Stimulated activated CD8-positive, alpha-beta memory T cell treated with anti-CD3 and anti-CD28 coated beads, Interleukin-12 subunit alpha, Interleukin-12 subunit beta, amount 100 ng/mL, for 4 hours (primary cell): ENCODE results near the gene ASB6.
"Not testable (repeated sequence)": the region's sequence is repeated elsewhere in the genome, so short reads cannot be mapped to it uniquely, and the experiment has no call there.

Source experiments
- DNase-seq: peaks from one replicate; pipeline ENCODE4 v3.0.0-alpha.2; 2020; ENCODE audit warnings: low read depth

Gene ASB6

DNA sequence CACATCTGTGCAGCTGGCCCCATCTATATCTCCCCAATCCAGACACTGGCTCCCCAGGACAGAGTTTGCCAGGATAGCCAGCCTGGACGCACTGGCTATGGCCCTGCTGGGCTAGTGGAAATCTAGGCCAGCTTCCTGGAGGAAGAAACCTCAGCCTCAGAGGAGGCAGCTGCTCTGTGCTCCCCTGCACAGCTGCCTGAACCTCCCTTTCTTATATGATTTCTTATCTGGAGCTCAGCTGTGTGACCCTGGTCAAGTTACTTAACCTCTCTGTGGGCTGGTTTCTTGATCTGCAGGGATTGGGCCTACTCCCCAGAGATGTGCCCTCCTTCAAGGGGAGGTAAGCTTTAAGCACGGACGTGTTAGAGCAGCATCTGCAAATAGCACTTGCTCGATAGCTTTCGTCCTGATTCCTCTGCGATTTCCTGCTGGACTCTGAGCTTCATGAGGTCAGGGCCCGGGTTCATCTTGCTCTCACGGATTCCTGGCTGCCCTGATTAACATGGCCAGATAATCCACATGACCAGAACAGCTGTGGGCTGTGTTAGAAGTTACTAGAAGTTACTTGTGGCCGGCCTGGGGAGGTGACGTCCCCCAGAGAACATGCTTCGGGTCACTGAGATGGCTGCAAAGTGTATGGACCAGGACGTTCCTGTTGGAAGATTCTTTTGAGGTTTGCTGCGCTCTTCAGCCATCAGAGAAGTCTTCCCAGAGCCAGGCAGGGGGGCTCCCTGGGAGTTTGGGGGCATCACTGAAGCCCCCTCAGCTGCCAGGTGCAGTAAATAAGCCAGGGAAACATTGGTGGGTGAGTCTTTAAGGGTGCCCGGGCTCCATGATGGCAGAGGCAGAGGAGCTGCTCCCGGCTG lies 35.6 kb downstream of the ASB6 start:
- DNase-seq: no peak

DNA sequence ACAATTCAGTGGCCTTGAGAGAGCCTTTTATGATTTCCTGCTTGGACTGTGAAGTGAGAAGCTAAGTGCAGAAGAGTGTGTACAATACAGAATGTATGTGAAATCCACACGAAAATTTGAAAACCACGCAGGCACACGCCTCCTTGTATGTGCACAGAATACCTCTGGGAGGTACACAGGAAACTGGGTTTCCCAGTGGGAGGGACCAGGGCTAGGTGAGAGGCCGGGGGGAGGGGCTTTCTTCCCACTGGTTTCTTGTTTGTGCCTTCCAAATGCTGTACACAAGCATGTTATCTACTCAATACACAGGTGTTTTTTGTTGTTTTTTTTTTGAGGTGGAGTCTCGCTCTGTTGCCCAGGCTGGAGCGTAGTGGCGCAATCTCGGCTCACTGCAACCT lies 37.2 kb downstream of the ASB6 start:
- no peak for DNase-seq

- no peak for DNase-seq
These were observed 37.7 kb downstream of the ASB6 start for GRCh38 chr9:129604056-129604765.

- DNase-seq: no peak
These were observed 39.1 kb downstream of the ASB6 start for GRCh38 chr9:129602598-129603415.

GRCh38 chr9:129601082-129601674 lies 40.8 kb downstream of the ASB6 start:
- no peak for DNase-seq

DNA sequence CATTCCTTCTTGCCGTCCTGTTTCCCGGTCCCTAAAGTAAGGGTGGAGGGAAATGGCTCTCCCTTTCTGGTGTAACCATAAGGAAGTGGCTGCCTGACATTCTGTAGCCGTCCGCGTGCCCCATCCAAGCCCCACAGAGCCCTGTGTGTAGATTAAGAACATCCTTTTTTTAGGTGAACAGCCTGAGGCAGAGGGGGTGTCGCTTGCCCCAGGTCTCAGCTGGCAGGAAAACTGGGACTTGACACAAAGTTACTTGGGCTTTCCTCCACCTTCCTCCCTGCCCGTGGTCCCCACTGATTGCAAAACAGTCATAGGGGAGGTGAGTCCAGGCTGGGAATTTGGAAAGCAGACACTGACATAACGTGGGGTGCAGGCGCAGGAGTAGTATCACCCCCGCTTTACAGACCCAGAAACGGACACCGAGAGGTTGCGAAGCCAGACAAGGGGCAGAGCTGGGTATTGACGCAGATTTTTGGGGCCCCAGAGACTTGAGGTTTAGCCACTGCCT lies 43.8 kb downstream of the ASB6 start:
- DNase-seq: no peak

GRCh38 chr9:129597355-129598088 lies 44.4 kb downstream of the ASB6 start:
- DNase-seq: no peak

DNA sequence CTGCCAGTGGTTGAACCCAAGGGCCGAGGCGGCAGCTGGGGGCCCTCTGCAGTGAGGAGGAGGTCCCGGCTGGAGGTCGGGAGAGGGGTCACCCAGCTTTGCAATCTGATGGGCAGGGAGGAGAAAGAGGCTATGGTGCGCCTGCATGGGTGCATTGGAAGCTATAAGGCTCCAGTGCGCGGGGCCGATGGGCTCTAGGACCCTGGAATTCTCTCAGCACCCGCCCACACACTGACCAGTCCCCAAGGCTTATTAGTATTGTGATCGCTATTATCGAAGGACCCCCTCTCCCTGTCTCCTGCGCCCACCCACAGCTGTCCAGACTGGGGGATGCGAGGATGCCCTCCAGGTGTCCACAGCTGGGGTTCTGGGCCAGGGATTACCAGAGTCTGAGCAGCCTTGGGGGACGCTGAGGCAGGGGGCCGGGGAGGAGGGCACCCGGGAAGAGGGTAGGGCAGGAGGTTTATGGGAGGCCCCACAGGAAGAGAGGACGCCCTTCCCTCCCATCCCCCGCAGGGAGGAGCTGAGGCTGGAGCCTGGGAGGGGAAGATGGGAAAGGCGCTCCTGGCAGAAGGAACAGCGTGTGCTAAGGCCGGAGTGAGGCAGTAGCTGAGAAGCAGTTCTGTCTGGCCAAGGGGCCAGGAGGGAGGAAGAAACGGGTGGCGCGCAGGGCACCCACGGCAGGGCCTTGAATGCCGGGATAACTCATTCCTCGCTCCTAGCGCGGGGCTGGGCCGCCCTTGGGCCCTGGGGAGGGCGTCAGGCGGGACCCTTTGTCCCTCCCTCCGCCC lies 45.2 kb downstream of the ASB6 start:
- DNase-seq: no peak

DNA sequence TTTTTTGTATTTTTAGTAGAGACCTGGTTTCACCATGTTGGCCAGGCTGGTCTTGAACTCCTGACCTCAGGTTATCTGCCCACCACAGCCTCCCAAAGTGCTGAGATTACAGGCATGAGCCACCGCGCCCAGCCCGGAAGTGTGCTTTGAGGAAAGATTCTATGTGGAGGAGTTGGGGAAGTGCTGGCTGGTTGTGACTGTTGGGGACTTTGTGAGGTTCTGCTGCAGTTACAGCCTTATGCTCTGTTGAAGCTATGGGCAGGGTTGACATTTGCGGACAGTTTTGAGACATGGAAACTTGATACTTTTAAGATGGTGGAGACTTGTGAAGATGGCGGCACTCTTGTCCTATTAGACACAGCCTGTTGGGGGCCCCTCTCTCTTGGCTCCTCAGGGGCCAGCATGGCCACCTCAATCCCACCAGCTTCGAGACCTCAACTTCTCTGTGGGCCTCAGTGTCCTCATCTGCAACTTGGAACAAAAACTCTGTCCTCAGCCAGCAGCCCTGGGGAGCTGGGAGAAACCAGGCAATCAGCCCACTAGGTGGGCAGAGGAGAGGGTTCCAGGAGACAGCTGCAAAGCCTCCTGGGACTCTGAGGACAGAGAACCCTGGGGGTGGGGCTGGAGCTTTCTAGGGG lies 45.9 kb downstream of the ASB6 start:
- DNase-seq: no peak

DNA sequence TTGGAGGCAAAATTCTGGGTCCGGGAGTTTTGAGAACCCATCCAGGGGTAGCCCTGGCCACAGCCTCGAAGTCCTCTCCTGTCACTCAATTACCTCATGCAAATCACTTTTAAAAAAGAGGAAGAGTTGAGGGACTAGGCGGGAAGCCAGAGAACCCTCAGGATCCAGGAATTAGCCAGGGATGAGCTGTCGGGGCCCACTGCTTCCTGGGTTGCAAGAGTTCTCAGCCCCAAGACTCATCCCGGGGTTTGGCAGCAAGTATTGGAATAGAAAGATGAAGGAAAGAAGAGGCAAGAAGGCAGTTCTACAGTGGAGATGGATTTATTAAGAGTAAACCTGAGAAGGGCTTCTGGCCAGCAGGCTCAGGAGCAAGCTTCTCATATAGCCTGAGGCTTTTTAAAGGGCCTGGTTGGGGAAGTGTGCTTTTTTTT lies 46.6 kb downstream of the ASB6 start:
- DNase-seq: no peak

GRCh38 chr9:129594632-129595031 lies 47.3 kb downstream of the ASB6 start:
- no peak for DNase-seq

DNA sequence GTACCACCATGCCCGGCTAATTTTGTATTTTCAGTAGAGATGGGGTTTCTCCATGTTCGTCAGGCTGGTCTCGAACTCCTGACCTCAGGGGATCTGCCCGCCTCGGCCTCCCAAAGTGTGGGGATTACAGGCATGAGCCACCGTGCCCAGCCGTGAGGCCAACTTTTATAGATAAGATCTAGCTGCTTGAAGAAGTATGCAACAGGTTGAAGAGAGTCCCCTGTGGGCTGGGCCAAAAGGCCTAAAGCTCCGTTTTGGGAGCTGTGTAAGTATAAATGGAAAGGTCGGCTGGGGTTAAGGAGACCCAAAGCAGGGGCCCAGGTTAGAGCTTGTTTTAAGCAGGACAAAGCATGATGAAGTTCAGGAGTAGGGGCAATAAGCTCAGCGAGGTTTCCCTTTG lies 49.2 kb downstream of the ASB6 start:
- DNase-seq: not testable (repeated sequence)

DNA sequence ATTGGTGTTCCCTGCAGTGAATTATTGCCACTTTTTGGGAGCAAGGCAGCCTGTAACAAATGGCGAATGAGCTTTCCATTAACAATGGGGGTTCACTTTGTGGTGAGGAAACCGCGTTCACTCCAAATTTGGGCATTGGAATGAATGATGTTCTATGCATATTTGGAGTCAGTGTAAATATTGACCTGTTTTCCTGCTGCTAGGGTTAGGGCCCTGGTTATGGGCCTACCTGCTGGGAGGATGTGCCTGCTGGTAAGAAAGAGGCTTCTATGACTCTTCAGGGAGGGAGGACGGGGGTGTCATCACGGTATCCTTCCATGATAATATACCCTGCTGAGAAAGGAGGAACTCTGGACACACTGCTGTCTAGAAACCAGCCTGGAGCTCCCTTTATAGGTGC lies 50.0 kb downstream of the ASB6 start:
- DNase-seq: no peak

GRCh38 chr9:129590466-129590865 lies 51.5 kb downstream of the ASB6 start:
- no peak for DNase-seq

DNA sequence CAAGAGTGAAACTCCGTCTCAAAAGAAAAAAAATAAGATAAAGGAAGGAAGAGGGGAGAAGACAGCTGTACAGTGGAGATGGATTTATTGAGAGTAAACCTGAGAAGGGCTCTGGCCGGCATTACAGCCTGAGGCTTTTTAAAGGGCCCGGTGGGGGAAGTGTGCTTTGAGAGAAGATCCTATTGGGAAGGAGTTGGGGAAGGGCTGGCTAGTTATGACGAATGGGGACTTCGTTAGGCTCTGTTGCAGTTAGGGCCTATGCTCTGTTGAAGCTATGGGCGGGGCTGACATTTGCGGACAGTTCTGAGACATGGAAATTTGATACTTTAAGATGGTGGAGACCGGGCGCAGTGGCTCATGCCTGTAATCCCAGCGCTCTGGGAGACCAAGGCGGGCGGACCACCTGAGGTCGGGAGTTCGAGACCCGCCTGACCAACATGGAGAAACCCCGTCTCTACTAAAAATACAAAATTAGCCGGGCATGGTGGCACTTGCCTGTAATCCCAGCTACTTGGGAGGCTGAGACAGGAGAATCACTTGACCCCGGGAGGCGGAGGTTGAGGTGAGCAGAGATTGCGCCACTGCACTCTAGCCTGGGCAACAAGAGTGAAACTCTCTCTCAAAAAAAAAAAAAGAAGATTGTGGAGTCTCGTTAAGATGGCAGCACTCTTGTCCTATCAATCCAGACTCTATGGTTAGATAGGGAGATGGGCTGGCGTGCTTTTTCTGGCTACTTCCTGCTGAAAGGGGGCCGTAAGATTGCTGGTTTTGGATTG lies 54.3 kb downstream of the ASB6 start:
- no peak for DNase-seq

GRCh38 chr9:129586685-129587084 lies 55.3 kb downstream of the ASB6 start:
- no peak for DNase-seq

DNA sequence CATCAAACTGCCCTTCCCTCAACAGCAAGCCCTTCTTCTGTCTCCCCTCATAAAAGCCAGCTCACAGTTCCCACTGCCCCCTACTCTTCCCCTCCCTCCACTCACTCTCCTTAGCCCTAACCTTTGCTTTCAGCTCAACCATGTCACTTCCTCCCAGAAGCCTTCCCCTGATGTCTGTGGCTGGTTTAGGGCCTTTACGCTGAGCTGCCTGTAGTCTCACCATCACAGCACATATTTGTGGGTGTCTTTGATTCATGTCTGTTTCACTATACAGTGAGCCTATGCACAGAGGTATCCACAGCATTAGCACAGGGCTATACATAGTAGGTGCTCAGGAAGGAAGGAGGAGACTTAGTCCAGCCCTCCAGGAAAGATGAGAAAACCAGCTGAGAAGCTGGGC lies 55.7 kb downstream of the ASB6 start:
- no peak for DNase-seq

GRCh38 chr9:129585352-129585751 lies 56.6 kb downstream of the ASB6 start:
- no peak for DNase-seq
